Daoy (cell line): ENCODE data around the gene ALG5. TPM values are rescaled to one million over a fixed set of nuclear protein-coding genes. Genes with fewer than 3 reads are reported as not detected.

ENCODE experiments used
- DNase-seq: peaks from one replicate; pipeline ENCODE4 v3.0.0-alpha.2; 2015; ENCODE audit warnings: low read depth
- total RNA-seq: library from RNA; depleted of rRNA; stranded (reverse); fragments of >200 nt; shearing (Covaris generic); gene quantifications from 2 replicates; pipeline ENCODE4 v1.2.3, GENCODE V29; 2014; rRNA removed

The ALG5 gene
- total RNA-seq, 1 experiment from 2014 or later = 30.5 TPM

DNA sequence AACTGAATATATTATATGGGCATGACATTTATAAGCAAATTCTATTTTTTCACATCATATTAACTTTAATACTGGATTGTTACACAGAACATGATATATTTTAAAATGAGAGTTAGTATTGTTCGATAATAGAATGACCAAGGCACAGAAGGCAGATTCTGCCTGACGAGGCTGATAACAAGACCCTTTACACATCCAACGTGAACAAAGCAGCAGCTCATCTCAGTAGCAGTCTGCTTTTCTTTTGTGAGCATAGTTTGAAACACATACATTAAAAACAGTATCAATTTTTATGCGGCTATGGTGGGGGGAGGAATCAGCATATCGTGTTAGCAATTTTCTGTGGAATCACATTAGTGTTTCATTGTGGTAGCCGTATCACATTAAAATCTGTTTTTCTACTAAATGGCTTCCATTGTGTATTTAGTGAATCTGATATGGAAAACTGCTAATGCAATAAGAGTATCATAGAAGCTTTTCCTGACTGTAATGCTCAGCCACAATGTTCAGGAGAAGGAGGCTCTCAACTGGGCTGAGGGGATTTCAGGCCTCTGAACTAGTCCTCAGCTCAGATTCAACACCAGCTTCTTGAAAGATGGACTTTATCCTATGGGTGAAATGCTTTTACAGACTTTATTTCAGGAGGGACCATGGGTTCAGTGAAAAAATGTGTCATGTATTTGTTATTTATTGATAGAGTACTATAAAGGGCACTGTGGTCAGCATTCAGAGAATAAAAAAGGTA is 83.1 kb downstream of the ALG5 start:
- no peak for DNase-seq

DNA sequence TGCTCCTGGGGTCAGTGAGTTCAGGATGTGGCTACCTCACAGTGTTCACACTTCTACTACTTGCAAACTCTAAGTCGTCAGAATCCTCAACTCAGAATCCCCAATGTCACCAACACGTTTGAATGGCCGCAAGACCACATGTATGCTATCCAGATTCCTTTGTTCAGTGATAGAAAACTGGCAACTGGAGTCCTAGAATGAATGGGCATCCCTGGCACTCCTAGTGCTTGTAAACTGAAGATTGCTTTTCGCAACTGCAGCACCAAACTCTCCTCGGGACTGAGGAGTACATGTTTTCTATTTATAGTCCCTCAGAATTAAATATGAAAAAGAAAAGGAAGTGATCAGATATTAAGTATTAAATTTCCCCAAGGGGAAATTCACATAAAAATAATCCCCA is 84.0 kb downstream of the ALG5 start:
- no peak for DNase-seq

GRCh38 chr13:36914648-36915047 is 84.5 kb downstream of the ALG5 start:
- DNase-seq = no peak

- no peak for DNase-seq
Measured at GRCh38 chr13:36913463-36913862, 85.7 kb downstream of the ALG5 start.

GRCh38 chr13:36912973-36913372 is 86.2 kb downstream of the ALG5 start:
- no peak for DNase-seq

- no peak for DNase-seq
Measured at GRCh38 chr13:36912369-36912768, 86.8 kb downstream of the ALG5 start.

- no peak for DNase-seq
Measured at GRCh38 chr13:36910545-36910944, 88.6 kb downstream of the ALG5 start.

DNA sequence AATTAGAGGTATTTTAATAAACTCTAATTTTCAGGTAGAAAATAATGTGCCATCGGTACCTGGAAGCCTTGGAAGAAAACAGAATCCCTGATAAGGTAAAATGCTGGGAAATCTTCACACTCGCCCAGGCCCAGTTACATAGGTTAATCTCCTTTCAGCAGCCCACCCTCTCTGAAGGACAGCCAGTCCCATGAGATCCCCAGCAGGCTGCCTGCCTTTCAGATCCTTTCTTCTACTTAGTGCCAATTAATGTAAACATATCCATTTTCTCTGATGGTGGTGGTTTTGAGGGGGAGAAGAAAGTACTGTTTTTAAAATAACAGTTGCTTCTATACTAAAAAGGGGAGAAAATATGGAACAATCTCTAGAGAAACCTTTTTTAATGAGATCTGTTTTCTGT is 91.3 kb downstream of the ALG5 start:
- no peak for DNase-seq

DNA sequence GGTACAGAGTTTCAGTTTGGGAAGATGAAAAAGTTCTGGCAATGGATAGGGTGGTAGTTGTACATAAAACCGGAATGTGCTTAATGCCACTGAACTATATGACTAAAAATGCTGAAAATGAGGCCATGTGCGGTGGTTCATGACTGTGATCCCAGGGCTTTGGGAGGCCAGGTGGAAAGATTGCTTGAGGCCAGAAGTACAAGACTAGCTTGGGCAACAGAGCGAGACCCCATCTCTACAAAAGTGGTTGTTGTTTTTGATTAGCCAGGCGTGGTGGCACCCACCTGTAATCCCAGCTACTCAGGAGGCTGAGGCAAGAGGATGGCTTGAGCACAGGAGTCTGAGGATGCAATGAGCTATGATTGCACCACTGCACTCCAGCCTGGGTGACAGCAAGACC is 91.9 kb downstream of the ALG5 start:
- no peak for DNase-seq

- no peak for DNase-seq
Measured at GRCh38 chr13:36905944-36906343, 93.2 kb downstream of the ALG5 start.

DNA sequence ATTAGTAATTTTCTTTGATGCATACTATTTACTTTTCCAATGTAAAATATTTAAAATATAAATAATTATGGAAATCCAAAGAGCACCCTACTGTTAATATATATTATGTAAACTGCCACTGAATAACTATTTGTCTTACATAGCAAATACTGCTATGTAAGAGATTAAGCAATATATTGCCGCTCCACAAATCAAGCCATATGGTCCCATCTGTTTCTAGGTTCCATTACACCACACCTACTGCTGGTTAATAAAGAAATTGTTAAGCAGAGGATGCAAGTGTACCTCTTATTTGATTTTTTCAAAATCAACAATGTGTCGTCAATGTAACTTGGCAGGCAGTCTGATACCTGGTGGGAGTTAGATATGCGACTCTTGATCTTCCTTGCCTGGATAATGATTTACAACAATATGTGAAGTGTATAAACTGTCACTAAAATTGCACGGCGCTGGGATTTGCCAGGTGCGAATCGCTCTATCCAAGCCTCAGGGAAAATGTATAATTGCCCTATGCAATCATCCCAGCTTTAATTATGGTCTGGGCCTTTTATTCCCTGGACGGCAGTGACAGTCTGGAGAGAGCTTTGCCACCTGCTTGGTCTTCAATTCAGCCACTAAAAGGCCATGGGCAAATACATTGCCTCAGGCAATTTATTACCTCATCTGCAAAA is 95.1 kb downstream of the ALG5 start:
- no peak for DNase-seq

Other genes starting within 250 kb of the ALG5 start
- gene RFXAP, start 180.1 kb downstream of the ALG5 start, total RNA-seq = 0.30 and 0.74 TPM in 2 replicates
- gene SMAD9, start 79.1 kb downstream of the ALG5 start, total RNA-seq = 0.30 and 0.74 TPM in 2 replicates
- 61.9 and 93.0 TPM in 2 replicates for gene EXOSC8, start 1.4 kb upstream of the ALG5 start, total RNA-seq
- 28.4 and 36.9 TPM in 2 replicates for gene SUPT20H, start 60.3 kb upstream of the ALG5 start, total RNA-seq
- gene CSNK1A1L, start 106.3 kb upstream of the ALG5 start, total RNA-seq = not detected in 2 replicates